Esophagus muscularis mucosa (tissue), 4 donors: ENCODE data around the gene NCF4.

Experiments used
- CTCF ChIP-seq, 3 experiments: fragments of 200-600 bp in 2 of 3; fragments of 450-650 bp in 1 of 3; sonication (generic) in 2 of 3; IDR thresholded peaks; one replicate each; pipeline ENCODE4 v1.5.1; 2017 to 2019; ENCODE audit warnings: antibody characterized with exemption in 3 of 3, mild to moderate bottlenecking in 2 of 3, moderate library complexity in 1 of 3
- EP300 ChIP-seq: sonication (generic); formaldehyde crosslinking; IDR thresholded peaks from one replicate; pipeline ENCODE4 v1.6.1; 2017; ENCODE audit warnings: antibody characterized with exemption
- POLR2A ChIP-seq: fragments of 450-650 bp; IDR thresholded peaks from one replicate; pipeline ENCODE4 v1.6.1; 2017; ENCODE audit warnings: antibody characterized with exemption, moderate library complexity, mild to moderate bottlenecking, low read depth
- POLR2AphosphoS5 ChIP-seq, 2 donors: sonication (generic); formaldehyde crosslinking; IDR thresholded peaks; one replicate each; pipeline ENCODE4 v1.6.1; 2017; ENCODE audit warnings: antibody characterized with exemption in 2 of 2

- no peak for TF ChIP-seq CTCF (IDR thresholded peaks at IDR 0.05)
- TF ChIP-seq POLR2AphosphoS5 (IDR thresholded peaks at IDR 0.05) = no peak
- no peak for TF ChIP-seq EP300
- TF ChIP-seq POLR2A = no peak
These were observed 14.5 kb upstream of the NCF4 start for GRCh38 chr22:36846271-36846670.
